MM.1S (cell line): ENCODE measurements around the gene NUDT22.

ENCODE experiments used
- CTCF ChIP-seq: fragments of 300-600 bp; sonication (generic); IDR thresholded peaks from 2 replicates; pipeline ENCODE4 v1.5.1; 2016; ENCODE audit warnings: antibody characterized with exemption, low read length, mixed read lengths
- EZH2phosphoT487 ChIP-seq: fragments of 300-600 bp; sonication (generic); IDR thresholded peaks from 2 replicates; pipeline ENCODE4 v1.6.1; 2018; ENCODE audit warnings: antibody characterized with exemption, low read length

GRCh38 chr11:64202992-64203391 is 23.1 kb upstream of the NUDT22 start:
- TF ChIP-seq CTCF (no peak), EZH2phosphoT487 (no peak)
